ENCODE data around the gene C1QL1.
A peak's percentile ranks its signal among the peaks of the same experiment; 100 is the strongest.

C1QL1 gene

GRCh38 chr17:44932096-44932786, 35.9 kb downstream of the C1QL1 start:
- no peak for DNase-seq (ENCODE audit: low read depth in 2 of 2)

- DNase-seq (ENCODE audit: low read depth in 2 of 2), result no peak
Observed at GRCh38 chr17:44931376-44931775, 36.7 kb downstream of the C1QL1 start.

- no peak for DNase-seq (ENCODE audit: low read depth in 2 of 2)
Observed at GRCh38 chr17:44930667-44931066, 37.4 kb downstream of the C1QL1 start.

GRCh38 chr17:44928950-44929720, 39.0 kb downstream of the C1QL1 start:
- DNase-seq (ENCODE audit: low read depth in 2 of 2), result no peak

DNA sequence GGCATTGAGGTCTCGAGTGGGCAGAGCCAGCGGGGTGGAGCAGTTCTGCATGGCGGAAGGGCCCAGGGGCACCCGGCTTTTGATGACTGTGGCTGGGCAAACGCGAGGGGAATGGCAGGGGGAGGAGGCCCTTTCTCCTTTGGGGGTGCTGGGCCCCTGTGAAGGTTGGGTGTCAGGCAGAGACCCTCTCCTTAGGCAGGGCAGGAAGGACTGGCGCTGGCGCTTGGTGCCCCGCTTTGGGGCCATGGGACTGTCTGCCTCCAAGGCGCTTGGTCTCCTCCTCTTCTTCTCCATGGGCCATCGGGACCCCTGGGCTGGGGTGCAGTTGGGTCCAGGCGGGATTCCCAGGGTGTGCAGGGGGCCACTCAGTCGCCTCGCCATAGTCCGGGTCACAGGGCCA, 40.0 kb downstream of the C1QL1 start:
- DNase-seq (ENCODE audit: low read depth in 2 of 2), result no peak

DNA sequence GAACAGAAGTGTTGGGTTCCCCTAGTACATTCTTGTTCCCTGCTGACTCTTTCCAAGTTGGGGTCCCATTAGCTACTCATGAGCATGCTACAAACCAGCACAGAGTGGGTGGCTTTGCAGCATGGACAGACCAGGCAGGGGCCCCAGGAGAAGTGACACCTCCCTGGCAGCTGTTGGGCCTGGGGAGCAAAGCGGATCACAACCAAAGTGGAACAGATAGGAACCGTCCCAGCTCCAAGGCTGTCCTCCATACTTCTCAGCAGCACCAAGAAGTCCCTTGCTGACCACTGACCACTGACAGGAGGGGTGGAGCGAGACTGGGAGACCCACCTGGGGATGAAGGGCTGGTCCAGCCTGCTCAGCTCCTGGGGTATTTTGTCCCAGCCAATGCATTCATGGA, 40.4 kb downstream of the C1QL1 start:
- no peak for DNase-seq (ENCODE audit: low read depth in 2 of 2)

- DNase-seq (ENCODE audit: low read depth in 2 of 2), result no peak
Observed at GRCh38 chr17:44926821-44927525, 41.1 kb downstream of the C1QL1 start.

DNA sequence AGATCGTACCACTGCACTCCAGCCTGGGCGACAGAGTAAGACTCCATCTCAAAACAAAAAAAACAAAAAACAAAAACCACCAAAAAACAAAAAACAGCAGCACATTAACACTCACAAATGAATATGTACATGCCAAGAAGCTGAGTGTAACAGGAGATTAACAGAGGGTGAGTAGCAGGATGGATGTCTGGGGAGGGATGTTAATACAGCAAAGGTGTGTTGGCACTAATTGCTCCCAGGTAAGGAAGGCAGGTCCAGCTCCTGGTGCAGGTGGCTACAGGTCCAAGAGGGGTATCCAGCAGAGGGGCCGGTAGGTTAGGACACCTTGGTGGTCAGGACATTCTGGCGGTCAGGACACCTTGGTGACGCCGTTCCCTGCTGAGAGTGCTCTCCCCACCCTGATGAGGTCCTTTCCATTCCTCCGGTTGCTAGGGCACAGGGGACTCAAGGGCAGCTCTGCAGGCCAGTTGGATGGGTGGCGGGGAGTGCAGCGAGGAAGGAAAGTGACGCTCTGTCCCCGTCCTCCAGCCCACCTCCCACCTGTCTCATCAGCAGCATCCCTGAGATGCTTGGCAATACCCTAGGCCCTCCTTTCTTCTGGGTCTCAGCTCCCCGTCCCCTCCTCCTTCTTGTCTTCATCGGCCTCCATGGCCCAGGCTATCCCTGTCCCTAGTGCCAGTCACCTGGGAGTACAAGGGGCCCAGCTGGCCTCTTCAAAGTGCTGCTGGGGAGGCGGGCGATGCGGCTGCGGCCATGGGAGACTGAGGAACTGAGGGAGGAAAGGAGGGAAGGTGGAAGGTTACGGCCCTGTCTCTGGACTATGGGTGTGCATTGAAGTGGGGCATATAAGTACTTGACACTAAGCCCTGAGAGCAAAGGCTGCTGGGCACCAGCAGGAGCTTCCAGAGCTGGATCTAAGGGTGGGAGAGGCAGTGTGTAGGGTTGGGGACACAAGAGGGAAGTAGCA, 42.1 kb downstream of the C1QL1 start:
- DNase-seq (ENCODE audit: low read depth in 2 of 2), result no peak

DNA sequence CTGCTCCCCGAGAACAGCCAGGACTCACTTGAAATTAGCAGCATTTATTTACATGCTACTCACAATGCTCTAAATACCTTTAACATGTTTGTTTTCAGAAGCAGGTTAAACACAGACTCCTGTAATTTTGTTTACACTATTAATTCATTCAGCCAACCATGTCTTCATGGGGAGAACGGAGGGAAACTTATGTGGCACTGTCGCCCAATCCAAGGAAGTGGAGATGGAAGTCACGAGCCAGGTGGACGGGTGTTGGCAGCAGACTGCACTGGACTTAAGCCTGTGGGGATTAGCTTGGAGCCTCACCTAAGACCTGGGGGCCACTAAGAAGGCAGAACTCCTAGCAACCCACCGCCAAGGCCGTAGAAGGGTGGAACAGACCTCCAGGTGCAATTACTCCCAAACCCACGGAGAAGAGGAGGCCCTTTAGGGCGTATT, 44.0 kb downstream of the C1QL1 start:
- DNase-seq (ENCODE audit: low read depth in 2 of 2), result no peak

- no peak for DNase-seq (ENCODE audit: low read depth in 2 of 2)
Observed at GRCh38 chr17:44922746-44923470, 45.2 kb downstream of the C1QL1 start.

DNA sequence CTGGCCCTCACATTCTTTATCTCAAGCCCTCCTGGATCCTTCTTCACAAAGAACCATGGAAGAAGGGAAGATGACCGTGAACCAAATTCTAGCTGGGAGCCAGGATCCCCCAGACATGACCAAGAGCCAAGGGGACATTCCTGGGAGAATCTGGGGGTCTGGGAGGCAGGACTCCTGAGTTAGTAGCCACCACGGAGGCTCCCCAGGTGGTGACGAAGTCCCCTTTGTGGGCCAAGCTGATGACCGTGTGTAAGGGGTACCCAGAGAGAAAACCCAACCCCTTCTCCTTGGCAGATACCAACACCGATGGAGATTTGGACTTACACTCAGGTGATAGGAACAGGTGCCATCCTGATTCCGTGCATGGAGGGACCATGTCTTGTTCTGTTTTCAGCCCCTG, 46.0 kb downstream of the C1QL1 start:
- no peak for DNase-seq (ENCODE audit: low read depth in 2 of 2)

DNA sequence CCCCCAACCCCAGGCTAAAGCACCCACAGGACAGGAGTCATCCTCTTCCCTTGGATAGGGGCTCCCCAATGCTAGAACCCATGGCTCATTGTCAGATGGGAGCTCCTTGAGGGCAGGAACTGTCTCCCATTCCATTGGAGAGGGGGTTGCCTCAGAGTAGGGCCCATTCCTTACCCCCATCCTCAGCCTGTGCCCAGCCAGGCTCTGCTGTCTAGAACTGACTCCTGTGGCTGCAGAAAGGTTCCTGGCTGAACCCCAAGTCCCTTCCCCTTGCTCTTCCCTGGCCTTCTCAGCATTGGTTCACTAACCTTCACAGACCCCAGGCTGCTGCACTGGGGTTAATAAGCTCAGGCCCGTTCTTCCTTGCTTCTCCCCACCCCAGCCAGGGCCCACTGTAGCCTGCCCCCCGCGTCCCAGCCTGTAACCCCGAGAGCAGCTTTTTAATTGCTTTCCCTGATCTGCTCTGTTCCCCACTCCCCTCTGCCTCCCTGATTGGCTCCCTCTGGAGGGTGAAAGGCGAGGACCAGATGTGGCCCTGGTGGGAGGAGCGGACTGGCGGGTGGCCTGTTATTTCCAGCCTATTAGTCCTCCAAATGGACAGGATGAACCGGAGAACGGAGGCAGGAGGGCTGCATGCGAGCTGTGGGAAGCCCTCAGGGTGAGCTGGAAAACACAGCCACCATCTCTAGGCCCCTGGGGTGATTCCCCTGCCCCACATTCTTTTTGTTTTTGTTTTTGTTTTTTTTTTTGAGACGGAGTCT, 46.8 kb downstream of the C1QL1 start:
- DNase-seq (ENCODE audit: low read depth in 2 of 2), result no peak

- no peak for DNase-seq (ENCODE audit: low read depth in 2 of 2)
Observed at GRCh38 chr17:44920565-44920940, 47.5 kb downstream of the C1QL1 start.

DNA sequence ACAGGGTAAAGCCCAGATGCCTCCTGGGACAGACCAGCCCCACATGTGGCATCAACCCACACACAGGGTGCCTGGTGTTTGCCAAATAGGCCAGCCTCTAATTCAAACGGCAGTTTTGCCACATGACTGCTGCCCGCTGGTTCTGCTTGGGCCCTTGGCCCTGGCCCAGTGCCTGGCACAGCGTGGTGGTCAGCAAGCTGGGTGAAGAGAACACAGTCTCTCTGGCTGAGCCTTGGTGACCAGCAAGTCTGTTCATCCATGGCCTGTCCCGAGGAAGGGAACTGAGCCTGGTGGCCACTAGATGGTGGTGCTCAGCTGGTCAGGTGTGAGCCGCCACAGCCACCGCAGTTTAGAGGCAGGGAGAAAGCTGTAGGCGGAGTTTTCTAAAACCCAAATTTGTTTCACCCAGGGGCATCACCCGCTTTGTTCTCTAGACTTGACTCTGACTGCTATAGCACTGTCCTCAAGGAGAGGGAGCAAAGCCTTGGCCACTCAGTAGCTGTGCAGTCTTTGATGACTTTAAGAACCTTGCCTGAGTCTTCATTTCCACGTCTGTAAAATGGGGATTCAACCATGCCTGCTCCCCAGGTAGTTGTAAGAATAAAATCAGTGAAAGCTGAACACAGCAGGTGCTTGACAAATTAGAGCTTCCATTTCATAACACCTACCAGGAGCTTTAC, 48.1 kb downstream of the C1QL1 start:
- peak in 1 of 2 donors; percentile 23 for DNase-seq (ENCODE audit: low read depth in 2 of 2)

- DNase-seq (ENCODE audit: low read depth in 2 of 2), result no peak
Observed at GRCh38 chr17:44919411-44919810, 48.7 kb downstream of the C1QL1 start.

- DNase-seq (ENCODE audit: low read depth in 2 of 2), result no peak
Observed at GRCh38 chr17:44918006-44918405, 50.1 kb downstream of the C1QL1 start.

- DNase-seq (ENCODE audit: low read depth in 2 of 2), result no peak
Observed at GRCh38 chr17:44917456-44917855, 50.6 kb downstream of the C1QL1 start.

DNA sequence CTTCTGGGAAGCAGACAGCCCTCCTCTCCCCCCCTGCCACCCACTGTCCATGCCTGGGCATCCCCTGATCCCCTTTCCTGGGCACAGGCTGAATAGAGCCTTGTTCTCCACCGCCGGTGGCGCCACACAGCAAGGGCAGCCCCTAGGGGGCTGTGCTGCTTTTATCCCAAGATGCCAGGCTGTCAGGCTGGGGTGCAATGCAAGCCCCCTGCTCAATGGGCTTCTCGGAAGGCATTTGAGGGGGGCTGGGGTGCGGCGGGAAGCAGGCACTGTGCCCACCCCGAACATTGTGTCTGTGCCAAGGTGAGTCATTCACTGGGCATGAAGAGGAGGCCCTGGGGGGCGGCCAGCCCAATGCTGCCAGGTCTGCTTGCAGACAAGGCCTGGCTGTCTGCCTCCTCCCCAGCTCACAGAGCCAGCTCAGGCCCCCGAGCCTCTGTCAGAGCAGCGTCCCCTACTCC, 51.3 kb downstream of the C1QL1 start:
- no peak for DNase-seq (ENCODE audit: low read depth in 2 of 2)
